ENCODE data around the gene TEX9.

Gene TEX9

DNA sequence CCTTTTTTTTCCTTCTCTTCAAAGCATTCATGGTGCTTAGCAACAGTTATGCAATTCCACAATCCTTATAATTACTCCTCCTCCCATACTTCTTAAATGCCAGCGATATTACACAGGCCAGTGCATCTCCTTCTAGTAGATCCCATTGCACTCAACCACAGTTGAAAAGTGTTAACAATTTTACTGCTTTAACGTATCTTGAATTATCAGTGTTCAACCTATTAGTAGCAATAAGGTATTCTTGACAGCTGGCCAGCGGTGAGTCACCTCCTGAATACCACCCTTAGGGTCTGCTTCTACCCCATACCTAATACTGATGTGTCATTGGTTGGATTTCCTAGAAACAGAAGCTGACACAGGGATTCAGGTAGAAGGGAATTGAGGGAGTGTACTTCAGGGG is 24.0 kb upstream of the TEX9 start:
- H3K4me1 ChIP-seq (ENCODE audit: control insufficient read depth, insufficient read depth, low read length), result no peaks in the 10 kb centered on the region
- no peak overlapping the region for H3K9ac ChIP-seq (ENCODE audit: low read length in 2 of 2)
- no peaks in the 10 kb centered on the region for H3K36me3 ChIP-seq (ENCODE audit: control insufficient read depth in 2 of 2, insufficient read depth in 2 of 2, low read length in 2 of 2)
- no peak overlapping the region for H3K4me3 ChIP-seq (ENCODE audit: low read length in 2 of 2)
- H3K9me3 ChIP-seq (ENCODE audit: control insufficient read depth in 2 of 2, low read length in 2 of 2), result no peaks in the 10 kb centered on the region
- H3K27ac ChIP-seq (ENCODE audit: low read length), result no peak overlapping the region
- H3K27me3 ChIP-seq (ENCODE audit: control insufficient read depth in 1 of 2, insufficient read depth in 2 of 2, low read length in 2 of 2), result no peaks in the 10 kb centered on the region

DNA sequence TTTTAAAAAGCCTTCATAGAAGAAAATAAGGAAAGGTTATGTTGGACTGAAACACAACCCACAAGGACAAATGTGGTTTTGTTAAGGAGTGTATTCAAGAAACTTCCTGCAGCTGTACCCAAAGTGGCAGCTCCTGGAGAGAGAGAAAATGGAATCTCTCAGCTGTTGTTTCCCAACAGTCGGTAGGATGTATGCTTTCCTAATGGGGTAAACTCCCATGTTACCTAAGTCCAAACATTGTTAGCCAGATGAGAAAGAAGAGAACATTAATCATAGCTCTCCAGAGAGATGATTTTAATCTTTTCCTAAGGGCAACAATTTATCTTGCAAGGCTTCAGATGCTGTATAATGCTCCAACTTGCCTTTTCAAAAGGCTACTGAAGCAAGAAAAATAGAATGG is 22.6 kb upstream of the TEX9 start:
- Histone ChIP-seq H3K4me1 (ENCODE audit: control insufficient read depth, insufficient read depth, low read length) (no peaks in the 10 kb centered on the region), H3K27me3 (ENCODE audit: control insufficient read depth in 1 of 2, insufficient read depth in 2 of 2, low read length in 2 of 2) (no peaks in the 10 kb centered on the region), H3K4me3 (ENCODE audit: low read length in 2 of 2) (no peak overlapping the region), H3K36me3 (ENCODE audit: control insufficient read depth in 2 of 2, insufficient read depth in 2 of 2, low read length in 2 of 2) (no peaks in the 10 kb centered on the region), H3K9me3 (ENCODE audit: control insufficient read depth in 2 of 2, low read length in 2 of 2) (no peaks in the 10 kb centered on the region), H3K27ac (ENCODE audit: low read length) (no peak overlapping the region), H3K9ac (ENCODE audit: low read length in 2 of 2) (no peak overlapping the region)

DNA sequence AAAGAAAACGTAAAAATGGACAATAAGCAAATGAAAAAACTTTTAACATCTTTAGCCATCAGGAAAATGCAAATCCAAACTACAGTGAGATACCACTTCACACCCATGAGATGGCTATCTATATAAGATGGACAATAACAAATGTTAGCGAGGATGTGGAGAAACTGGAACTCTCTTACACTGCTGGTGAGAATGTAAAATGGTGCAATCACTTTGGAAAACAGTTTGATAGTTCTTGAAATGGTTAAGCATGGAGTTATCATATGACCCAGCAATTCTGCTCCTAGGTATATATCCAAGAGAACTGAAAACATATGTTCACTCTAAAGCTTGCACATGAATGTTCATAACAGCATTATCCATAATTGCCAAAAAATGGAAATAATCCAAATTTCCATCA is 21.3 kb upstream of the TEX9 start:
- no peak overlapping the region for H3K4me3 ChIP-seq (ENCODE audit: low read length in 2 of 2)
- H3K4me1 ChIP-seq (ENCODE audit: control insufficient read depth, insufficient read depth, low read length), result no peaks in the 10 kb centered on the region
- H3K27me3 ChIP-seq (ENCODE audit: control insufficient read depth in 1 of 2, insufficient read depth in 2 of 2, low read length in 2 of 2), result no peaks in the 10 kb centered on the region
- H3K27ac ChIP-seq (ENCODE audit: low read length), result no peak overlapping the region
- no peaks in the 10 kb centered on the region for H3K9me3 ChIP-seq (ENCODE audit: control insufficient read depth in 2 of 2, low read length in 2 of 2)
- H3K36me3 ChIP-seq (ENCODE audit: control insufficient read depth in 2 of 2, insufficient read depth in 2 of 2, low read length in 2 of 2), result no peaks in the 10 kb centered on the region
- no peak overlapping the region for H3K9ac ChIP-seq (ENCODE audit: low read length in 2 of 2)

DNA sequence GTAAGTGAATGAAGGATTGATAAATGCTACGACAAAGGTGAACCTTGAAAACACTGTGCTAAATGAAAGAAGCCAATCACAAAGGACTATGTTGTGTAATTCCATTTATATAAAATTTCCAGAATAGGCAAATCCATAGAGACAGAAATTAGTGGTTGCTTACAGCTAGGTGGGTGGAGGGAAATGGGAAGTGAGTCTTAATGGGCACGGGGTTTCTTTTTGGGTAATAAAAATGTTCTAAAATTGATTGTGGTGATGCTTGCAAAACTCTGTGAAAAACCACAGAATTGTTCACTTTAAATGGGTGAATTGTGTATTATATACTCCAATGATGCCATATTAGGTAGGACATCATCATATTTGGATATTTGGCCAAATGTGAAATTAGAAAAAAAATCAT is 20.9 kb upstream of the TEX9 start:
- H3K9me3 ChIP-seq (ENCODE audit: control insufficient read depth in 2 of 2, low read length in 2 of 2), result no peaks in the 10 kb centered on the region
- H3K4me3 ChIP-seq (ENCODE audit: low read length in 2 of 2), result no peak overlapping the region
- no peak overlapping the region for H3K9ac ChIP-seq (ENCODE audit: low read length in 2 of 2)
- no peaks in the 10 kb centered on the region for H3K4me1 ChIP-seq (ENCODE audit: control insufficient read depth, insufficient read depth, low read length)
- H3K27me3 ChIP-seq (ENCODE audit: control insufficient read depth in 1 of 2, insufficient read depth in 2 of 2, low read length in 2 of 2), result no peaks in the 10 kb centered on the region
- H3K27ac ChIP-seq (ENCODE audit: low read length), result no peak overlapping the region
- no peaks in the 10 kb centered on the region for H3K36me3 ChIP-seq (ENCODE audit: control insufficient read depth in 2 of 2, insufficient read depth in 2 of 2, low read length in 2 of 2)

DNA sequence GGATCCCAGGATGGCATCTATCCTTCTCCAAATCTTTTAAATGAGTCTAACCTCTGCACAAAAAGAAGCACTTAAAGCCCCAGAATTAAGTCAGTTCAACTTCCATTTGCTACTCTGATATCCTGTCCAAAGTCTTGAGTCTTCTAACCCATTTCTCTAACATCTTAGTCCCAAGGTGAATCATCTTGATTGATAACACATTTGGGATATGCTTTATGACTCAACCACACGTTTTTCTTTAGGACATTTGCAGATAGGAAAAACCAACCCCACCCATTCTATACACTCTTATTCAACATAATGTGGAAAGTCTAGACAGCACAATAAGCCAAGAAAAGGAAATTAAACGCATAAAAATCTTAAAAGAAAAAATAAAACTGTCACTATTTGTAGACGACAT is 18.8 kb upstream of the TEX9 start:
- no peaks in the 10 kb centered on the region for H3K4me1 ChIP-seq (ENCODE audit: control insufficient read depth, insufficient read depth, low read length)
- H3K27me3 ChIP-seq (ENCODE audit: control insufficient read depth in 1 of 2, insufficient read depth in 2 of 2, low read length in 2 of 2), result no peaks in the 10 kb centered on the region
- H3K9ac ChIP-seq (ENCODE audit: low read length in 2 of 2), result no peak overlapping the region
- no peak overlapping the region for H3K27ac ChIP-seq (ENCODE audit: low read length)
- no peak overlapping the region for H3K4me3 ChIP-seq (ENCODE audit: low read length in 2 of 2)
- no peaks in the 10 kb centered on the region for H3K36me3 ChIP-seq (ENCODE audit: control insufficient read depth in 2 of 2, insufficient read depth in 2 of 2, low read length in 2 of 2)
- no peaks in the 10 kb centered on the region for H3K9me3 ChIP-seq (ENCODE audit: control insufficient read depth in 2 of 2, low read length in 2 of 2)

DNA sequence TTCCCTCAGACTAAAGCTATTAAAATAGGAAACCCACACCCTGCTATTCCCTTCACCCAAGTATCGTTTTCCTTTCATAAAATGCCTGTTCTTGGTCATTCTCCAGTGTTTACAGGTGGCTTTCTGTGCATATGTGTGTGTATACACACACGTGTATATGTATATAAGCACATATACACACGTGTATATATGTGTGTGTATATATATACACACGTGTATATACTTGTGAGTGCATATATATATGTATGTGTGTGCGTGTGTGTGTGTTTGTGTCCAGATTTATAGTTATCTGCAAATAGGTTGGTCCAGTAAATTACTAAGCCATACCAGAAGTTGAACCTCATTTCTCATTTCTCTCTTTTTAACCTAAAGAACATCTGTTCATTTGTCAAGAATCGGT is 15.7 kb upstream of the TEX9 start:
- no peaks in the 10 kb centered on the region for H3K4me1 ChIP-seq (ENCODE audit: control insufficient read depth, insufficient read depth, low read length)
- H3K9ac ChIP-seq (ENCODE audit: low read length in 2 of 2), result no peak overlapping the region
- no peaks in the 10 kb centered on the region for H3K9me3 ChIP-seq (ENCODE audit: control insufficient read depth in 2 of 2, low read length in 2 of 2)
- no peaks in the 10 kb centered on the region for H3K27me3 ChIP-seq (ENCODE audit: control insufficient read depth in 1 of 2, insufficient read depth in 2 of 2, low read length in 2 of 2)
- no peaks in the 10 kb centered on the region for H3K36me3 ChIP-seq (ENCODE audit: control insufficient read depth in 2 of 2, insufficient read depth in 2 of 2, low read length in 2 of 2)
- H3K27ac ChIP-seq (ENCODE audit: low read length), result no peak overlapping the region
- H3K4me3 ChIP-seq (ENCODE audit: low read length in 2 of 2), result no peak overlapping the region

DNA sequence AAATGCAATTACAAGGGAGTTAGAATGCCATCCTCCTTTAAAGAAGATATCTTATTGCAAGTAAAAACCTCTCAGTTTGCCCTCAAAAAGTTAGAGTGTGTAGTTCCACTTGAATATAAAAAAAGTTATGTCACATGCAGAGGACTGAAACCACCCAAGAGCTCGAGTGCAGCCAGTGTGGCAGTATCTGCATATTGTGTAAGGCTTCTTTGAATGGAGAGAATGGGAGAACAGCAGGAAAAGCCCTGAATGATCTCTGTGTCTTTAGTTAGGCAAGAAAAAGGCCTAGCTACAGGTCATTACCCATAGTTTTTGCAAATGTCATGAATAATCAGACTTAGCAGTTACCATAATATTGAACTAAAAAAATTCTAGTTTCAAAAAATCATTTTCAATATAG is 13.9 kb upstream of the TEX9 start:
- no peaks in the 10 kb centered on the region for H3K4me1 ChIP-seq (ENCODE audit: control insufficient read depth, insufficient read depth, low read length)
- H3K27me3 ChIP-seq (ENCODE audit: control insufficient read depth in 1 of 2, insufficient read depth in 2 of 2, low read length in 2 of 2), result no peaks in the 10 kb centered on the region
- no peak overlapping the region for H3K9ac ChIP-seq (ENCODE audit: low read length in 2 of 2)
- no peak overlapping the region for H3K4me3 ChIP-seq (ENCODE audit: low read length in 2 of 2)
- no peaks in the 10 kb centered on the region for H3K36me3 ChIP-seq (ENCODE audit: control insufficient read depth in 2 of 2, insufficient read depth in 2 of 2, low read length in 2 of 2)
- H3K9me3 ChIP-seq (ENCODE audit: control insufficient read depth in 2 of 2, low read length in 2 of 2), result no peaks in the 10 kb centered on the region
- no peak overlapping the region for H3K27ac ChIP-seq (ENCODE audit: low read length)

DNA sequence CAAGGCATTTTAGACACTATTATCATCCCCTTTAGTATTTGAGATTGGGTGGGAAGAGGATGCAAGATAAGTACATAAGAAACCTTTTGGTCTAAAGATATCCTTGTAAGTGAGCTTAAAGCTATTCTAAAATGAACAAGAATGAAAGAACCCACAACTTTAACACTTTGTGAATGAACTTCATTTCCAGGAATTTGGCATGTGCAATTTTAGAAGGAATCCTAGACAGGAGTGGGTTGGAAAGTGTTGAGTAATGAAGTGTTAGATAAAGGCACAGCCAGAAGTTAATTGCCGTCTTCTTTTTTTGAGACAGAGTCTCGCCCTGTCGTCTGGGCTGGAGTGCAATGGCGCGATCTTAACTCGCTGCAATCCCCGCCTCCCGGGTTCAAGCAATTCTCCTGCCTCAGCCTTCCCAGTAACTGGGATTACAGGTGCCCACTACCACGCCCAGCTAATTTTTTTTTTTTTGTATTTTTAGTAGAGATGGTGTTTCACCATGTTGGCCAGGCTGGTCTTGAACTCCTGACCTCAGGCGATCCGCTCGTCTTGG is 13.2 kb upstream of the TEX9 start:
- Histone ChIP-seq H3K27me3 (ENCODE audit: control insufficient read depth in 1 of 2, insufficient read depth in 2 of 2, low read length in 2 of 2) (no peaks in the 10 kb centered on the region), H3K4me3 (ENCODE audit: low read length in 2 of 2) (no peak overlapping the region), H3K27ac (ENCODE audit: low read length) (no peak overlapping the region), H3K36me3 (ENCODE audit: control insufficient read depth in 2 of 2, insufficient read depth in 2 of 2, low read length in 2 of 2) (no peaks in the 10 kb centered on the region), H3K9me3 (ENCODE audit: control insufficient read depth in 2 of 2, low read length in 2 of 2) (no peaks in the 10 kb centered on the region), H3K4me1 (ENCODE audit: control insufficient read depth, insufficient read depth, low read length) (no peaks in the 10 kb centered on the region), H3K9ac (ENCODE audit: low read length in 2 of 2) (no peak overlapping the region)

DNA sequence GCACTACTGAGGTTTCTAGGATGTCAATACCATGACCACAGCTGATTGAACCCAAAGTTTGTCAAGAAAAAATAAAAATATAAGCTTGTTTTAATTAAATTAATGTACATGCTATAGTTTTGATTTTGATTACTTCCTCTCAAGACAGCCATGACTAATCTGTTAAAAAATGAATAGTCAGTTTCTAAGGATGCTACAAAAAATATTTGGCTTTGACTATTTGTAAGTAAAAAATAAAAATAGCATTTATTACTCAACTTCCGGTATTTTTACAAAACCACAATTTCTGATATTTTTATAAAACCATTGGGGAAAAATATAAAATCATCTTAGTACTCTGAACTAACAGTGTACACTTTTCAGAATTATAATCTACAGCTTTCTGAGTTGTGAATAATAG is 12.1 kb upstream of the TEX9 start:
- no peaks in the 10 kb centered on the region for H3K9me3 ChIP-seq (ENCODE audit: control insufficient read depth in 2 of 2, low read length in 2 of 2)
- no peaks in the 10 kb centered on the region for H3K4me1 ChIP-seq (ENCODE audit: control insufficient read depth, insufficient read depth, low read length)
- no peaks in the 10 kb centered on the region for H3K27me3 ChIP-seq (ENCODE audit: control insufficient read depth in 1 of 2, insufficient read depth in 2 of 2, low read length in 2 of 2)
- no peak overlapping the region for H3K27ac ChIP-seq (ENCODE audit: low read length)
- no peak overlapping the region for H3K9ac ChIP-seq (ENCODE audit: low read length in 2 of 2)
- H3K4me3 ChIP-seq (ENCODE audit: low read length in 2 of 2), result no peak overlapping the region
- no peaks in the 10 kb centered on the region for H3K36me3 ChIP-seq (ENCODE audit: control insufficient read depth in 2 of 2, insufficient read depth in 2 of 2, low read length in 2 of 2)

DNA sequence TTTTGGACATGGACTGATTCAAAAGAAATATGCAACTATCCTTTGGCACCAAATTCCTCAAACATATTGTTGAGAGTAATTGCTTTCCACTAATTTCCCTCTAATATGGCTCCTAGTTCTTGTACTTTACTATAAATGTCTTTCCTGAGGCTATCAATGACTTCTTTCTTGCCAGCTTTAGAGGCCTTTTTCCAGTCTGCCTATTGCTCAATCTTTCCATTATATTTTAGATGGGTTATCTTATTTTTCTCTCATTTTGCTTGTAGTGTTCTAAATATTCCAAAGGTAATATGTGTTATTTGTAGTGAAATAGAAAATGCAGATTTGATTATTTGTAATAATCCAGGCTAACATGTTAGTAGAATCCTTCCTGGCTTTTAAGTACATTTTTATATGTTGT is 11.5 kb upstream of the TEX9 start:
- H3K27ac ChIP-seq (ENCODE audit: low read length), result no peak overlapping the region
- no peaks in the 10 kb centered on the region for H3K27me3 ChIP-seq (ENCODE audit: control insufficient read depth in 1 of 2, insufficient read depth in 2 of 2, low read length in 2 of 2)
- no peaks in the 10 kb centered on the region for H3K36me3 ChIP-seq (ENCODE audit: control insufficient read depth in 2 of 2, insufficient read depth in 2 of 2, low read length in 2 of 2)
- no peak overlapping the region for H3K9ac ChIP-seq (ENCODE audit: low read length in 2 of 2)
- no peaks in the 10 kb centered on the region for H3K9me3 ChIP-seq (ENCODE audit: control insufficient read depth in 2 of 2, low read length in 2 of 2)
- no peaks in the 10 kb centered on the region for H3K4me1 ChIP-seq (ENCODE audit: control insufficient read depth, insufficient read depth, low read length)
- H3K4me3 ChIP-seq (ENCODE audit: low read length in 2 of 2), result no peak overlapping the region

DNA sequence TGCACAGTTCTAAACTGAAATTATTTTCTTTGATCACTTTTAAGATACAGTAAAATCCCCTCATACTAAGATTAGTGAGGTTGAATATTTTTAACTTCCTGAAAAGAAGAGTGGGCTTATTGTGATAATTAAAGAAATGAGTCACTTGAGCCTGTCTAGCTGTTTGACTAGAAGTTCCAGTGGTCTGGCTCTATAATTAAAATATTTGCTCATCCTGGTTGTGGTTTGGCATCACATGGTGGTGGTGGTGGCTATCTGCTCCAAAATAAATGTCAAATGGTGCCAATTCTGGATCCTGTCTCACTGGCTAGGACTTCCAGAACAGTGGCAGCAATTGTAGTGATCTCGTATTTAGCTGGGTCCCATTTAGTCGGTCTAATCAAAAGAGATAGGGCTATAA is 8.6 kb upstream of the TEX9 start:
- Histone ChIP-seq H3K9me3 (ENCODE audit: control insufficient read depth in 2 of 2, low read length in 2 of 2) (no peaks in the 10 kb centered on the region), H3K9ac (ENCODE audit: low read length in 2 of 2) (no peak overlapping the region), H3K27ac (ENCODE audit: low read length) (no peak overlapping the region), H3K27me3 (ENCODE audit: control insufficient read depth in 1 of 2, insufficient read depth in 2 of 2, low read length in 2 of 2) (no peaks in the 10 kb centered on the region), H3K4me3 (ENCODE audit: low read length in 2 of 2) (no peak overlapping the region), H3K36me3 (ENCODE audit: control insufficient read depth in 2 of 2, insufficient read depth in 2 of 2, low read length in 2 of 2) (no peaks in the 10 kb centered on the region), H3K4me1 (ENCODE audit: control insufficient read depth, insufficient read depth, low read length) (no peaks in the 10 kb centered on the region)

All from stomach smooth muscle (tissue), 2 donors.